Astrocyte (in vitro differentiated cells and primary cell): ENCODE results near the gene MN1. TPM values are rescaled to one million over a fixed set of nuclear protein-coding genes. Genes with fewer than 3 reads are reported as not detected.

Source experiments
- DNase-seq: peaks from one replicate; pipeline ENCODE4 v3.0.0-alpha.2; 2010; ENCODE audit warnings: low read depth
- FAIRE-seq: peaks from 2 replicates; lab custom pipeline; 2011; peaks lifted over from hg19 to GRCh38; lab: Jason Lieb, UNC
- H2AFZ ChIP-seq: 2 replicates; pipeline ENCODE4 v1.6.0; 2012; ENCODE audit warnings: low read depth, low read length, inconsistent platforms
- H3K27ac ChIP-seq: 2 replicates; pipeline ENCODE4 v1.5.1; 2011; ENCODE audit warnings: low read depth, low read length, inconsistent platforms
- H3K27me3 ChIP-seq: 2 replicates; pipeline ENCODE4 v1.6.0; 2011; ENCODE audit warnings: low read length, inconsistent platforms; ENCODE audit not compliant: insufficient read depth
- H3K36me3 ChIP-seq: 2 replicates; pipeline ENCODE4 v1.5.1; 2011; ENCODE audit warnings: low read length, inconsistent platforms; ENCODE audit not compliant: insufficient read depth
- H3K4me1 ChIP-seq: 2 replicates; pipeline ENCODE4 v1.5.1; 2011; ENCODE audit warnings: low read length, inconsistent platforms; ENCODE audit not compliant: insufficient read depth
- H3K4me2 ChIP-seq: 2 replicates; pipeline ENCODE4 v1.6.0; 2012; ENCODE audit warnings: low read length, inconsistent platforms
- H3K4me3 ChIP-seq: 2 replicates; pipeline ENCODE4 v1.5.1; 2011; ENCODE audit warnings: low read depth, mild to moderate bottlenecking, low read length, inconsistent platforms; ENCODE audit not compliant: insufficient read depth
- H3K79me2 ChIP-seq: 2 replicates; pipeline ENCODE4 v1.6.0; 2012; ENCODE audit warnings: mild to moderate bottlenecking, low read length, inconsistent platforms; ENCODE audit not compliant: insufficient read depth
- H3K9ac ChIP-seq: 2 replicates; pipeline ENCODE4 v1.6.0; 2012; ENCODE audit warnings: mild to moderate bottlenecking, low read length, inconsistent platforms
- H3K9me3 ChIP-seq: 2 replicates; pipeline ENCODE4 v1.5.1; 2012; ENCODE audit warnings: low read depth, mild to moderate bottlenecking, low read length, inconsistent platforms; ENCODE audit not compliant: insufficient read depth
- H4K20me1 ChIP-seq: 2 replicates; pipeline ENCODE4 v1.6.0; 2012; ENCODE audit warnings: low read length, inconsistent platforms; ENCODE audit not compliant: insufficient read depth
- H3K27ac Mint-ChIP-seq: one replicate; pipeline ENCODE4 v1.8.0; 2021; ENCODE audit warnings: mild to moderate bottlenecking, mixed read lengths; ENCODE audit not compliant: unreplicated experiment
- H3K27me3 Mint-ChIP-seq: one replicate; pipeline ENCODE4 v1.8.0; 2021; ENCODE audit warnings: low read depth, mixed read lengths; ENCODE audit not compliant: unreplicated experiment
- H3K36me3 Mint-ChIP-seq: one replicate; pipeline ENCODE4 v1.8.0; 2021; ENCODE audit warnings: low read depth, mixed read lengths; ENCODE audit not compliant: unreplicated experiment
- H3K4me1 Mint-ChIP-seq: one replicate; pipeline ENCODE4 v1.8.0; 2021; ENCODE audit warnings: low read depth, mixed read lengths; ENCODE audit not compliant: unreplicated experiment
- H3K4me3 Mint-ChIP-seq: one replicate; pipeline ENCODE4 v1.8.0; 2021; ENCODE audit warnings: mild to moderate bottlenecking, moderate library complexity, mixed read lengths; ENCODE audit not compliant: unreplicated experiment
- H3K9me3 Mint-ChIP-seq: one replicate; pipeline ENCODE4 v1.8.0; 2021; ENCODE audit warnings: mild to moderate bottlenecking, mixed read lengths; ENCODE audit not compliant: unreplicated experiment
- EZH2 ChIP-seq: IDR thresholded peaks from 2 replicates; pipeline ENCODE4 v1.6.1; 2012; ENCODE audit warnings: mild to moderate bottlenecking, low read length, inconsistent platforms; ENCODE audit not compliant: insufficient read depth
- total RNA-seq: library from RNA; stranded (reverse); gene quantifications from 2 replicates; pipeline ENCODE4 v1.2.1, GENCODE V29; 2021
- TF ChIP-seq, protein P1 (sequence below): IDR thresholded peaks from 2 replicates; pipeline ENCODE4 v1.5.1; 2011; ENCODE audit warnings: low read depth, mild to moderate bottlenecking, inconsistent platforms, low read length, moderate library complexity; ENCODE audit not compliant: insufficient read depth

The MN1 gene
- total RNA-seq, 1 donor from 2014 or later: 98.6 TPM

DNA sequence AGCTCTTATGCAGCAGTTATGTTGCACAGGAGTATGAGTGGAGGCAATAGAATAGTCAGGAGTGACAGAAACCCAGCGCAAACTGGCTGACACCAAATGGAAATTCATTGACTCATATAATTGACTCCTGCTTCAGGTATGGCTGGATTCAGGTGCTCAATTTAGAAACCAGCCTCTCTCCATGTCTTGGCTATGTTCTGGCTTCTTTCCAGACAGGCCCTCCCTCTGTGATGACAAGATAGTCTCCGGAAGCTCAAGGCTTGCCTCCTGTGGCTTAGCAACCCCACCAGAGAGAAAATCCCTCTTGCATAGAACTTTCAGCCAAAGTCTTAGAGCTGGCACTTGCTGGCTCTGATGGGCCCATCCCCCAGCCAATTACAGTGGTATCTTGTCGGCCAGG is 28.1 kb upstream of the MN1 start:
- H3K4me1 ChIP-seq: no peaks in the 10 kb centered on the region
- Mint-ChIP-seq H3K4me1 (peaks cover 11% of the 10 kb centered on the region), H3K27ac (no peak overlapping the region), H3K9me3 (no peaks in the 10 kb centered on the region), H3K4me3 (no peak overlapping the region), H3K27me3 (peaks cover 2% of the 10 kb centered on the region), H3K36me3 (peaks cover 8% of the 10 kb centered on the region)
- no peak overlapping the region for H3K4me3 ChIP-seq
- FAIRE-seq (no peak), DNase-seq (no peak)
- H3K27me3 ChIP-seq: no peaks in the 10 kb centered on the region
- H3K79me2 ChIP-seq: no peaks in the 10 kb centered on the region
- H3K4me2 ChIP-seq: no peak overlapping the region
- TF ChIP-seq, protein P1, sequence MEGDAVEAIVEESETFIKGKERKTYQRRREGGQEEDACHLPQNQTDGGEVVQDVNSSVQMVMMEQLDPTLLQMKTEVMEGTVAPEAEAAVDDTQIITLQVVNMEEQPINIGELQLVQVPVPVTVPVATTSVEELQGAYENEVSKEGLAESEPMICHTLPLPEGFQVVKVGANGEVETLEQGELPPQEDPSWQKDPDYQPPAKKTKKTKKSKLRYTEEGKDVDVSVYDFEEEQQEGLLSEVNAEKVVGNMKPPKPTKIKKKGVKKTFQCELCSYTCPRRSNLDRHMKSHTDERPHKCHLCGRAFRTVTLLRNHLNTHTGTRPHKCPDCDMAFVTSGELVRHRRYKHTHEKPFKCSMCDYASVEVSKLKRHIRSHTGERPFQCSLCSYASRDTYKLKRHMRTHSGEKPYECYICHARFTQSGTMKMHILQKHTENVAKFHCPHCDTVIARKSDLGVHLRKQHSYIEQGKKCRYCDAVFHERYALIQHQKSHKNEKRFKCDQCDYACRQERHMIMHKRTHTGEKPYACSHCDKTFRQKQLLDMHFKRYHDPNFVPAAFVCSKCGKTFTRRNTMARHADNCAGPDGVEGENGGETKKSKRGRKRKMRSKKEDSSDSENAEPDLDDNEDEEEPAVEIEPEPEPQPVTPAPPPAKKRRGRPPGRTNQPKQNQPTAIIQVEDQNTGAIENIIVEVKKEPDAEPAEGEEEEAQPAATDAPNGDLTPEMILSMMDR: no peak
- TF ChIP-seq EZH2: no peak
- H2AFZ ChIP-seq: no peak overlapping the region
- H3K9me3 ChIP-seq: no peaks in the 10 kb centered on the region
- no peak overlapping the region for H3K27ac ChIP-seq
- H4K20me1 ChIP-seq: no peaks in the 10 kb centered on the region
- H3K9ac ChIP-seq: no peak overlapping the region
- H3K36me3 ChIP-seq: no peaks in the 10 kb centered on the region

DNA sequence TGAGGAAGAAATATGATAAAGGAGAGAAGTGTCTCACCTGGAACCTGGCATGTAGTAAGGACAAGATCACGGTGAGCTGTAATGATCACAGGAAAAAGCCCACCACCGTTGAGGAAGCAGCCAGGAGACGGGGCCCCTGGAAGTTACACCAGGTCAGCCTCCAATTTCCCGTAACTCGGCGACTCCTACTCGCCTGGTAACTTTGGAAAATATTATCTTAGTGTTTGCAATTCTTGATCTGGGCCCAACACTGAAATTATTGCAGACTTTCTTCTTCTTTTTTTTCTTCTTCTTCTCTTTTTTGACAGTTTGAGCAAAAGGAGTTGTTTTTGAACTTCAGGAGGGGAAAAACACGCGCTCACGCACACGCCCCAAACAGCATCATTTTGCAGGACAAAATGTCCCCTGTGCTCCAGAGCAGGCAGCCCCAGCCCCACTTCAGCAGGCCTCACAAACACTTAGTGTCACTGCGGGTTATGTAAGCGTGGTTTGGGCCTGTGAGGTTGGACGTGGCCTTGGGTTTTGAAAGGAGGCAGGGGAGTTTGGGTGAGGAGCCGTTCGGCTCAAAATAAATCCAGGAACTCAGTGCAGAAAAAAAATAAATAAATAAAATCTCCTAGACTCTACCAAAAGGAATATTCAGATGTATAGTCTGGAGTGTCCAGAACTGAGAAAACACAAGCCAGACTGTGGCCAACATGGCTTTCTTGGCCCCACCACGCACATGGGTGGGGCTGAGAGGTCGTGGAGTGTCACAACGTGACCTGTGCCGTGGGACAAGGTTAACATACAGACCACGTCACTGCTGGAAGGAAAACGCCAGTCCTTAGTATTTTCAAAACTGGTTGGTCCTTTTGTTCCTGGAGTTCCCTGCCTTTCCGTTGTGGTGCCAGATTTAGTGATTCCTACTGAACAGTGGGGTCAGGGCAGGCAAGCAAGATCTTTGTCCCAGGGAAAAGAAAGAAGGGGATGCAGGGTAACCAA is 26.3 kb upstream of the MN1 start:
- DNase-seq: no peak

More for the DNA sequence above, 26.3 kb upstream of the MN1 start:
- no peaks in the 10 kb centered on the region for H3K4me1 ChIP-seq
- H3K36me3 ChIP-seq: no peaks in the 10 kb centered on the region
- H3K79me2 ChIP-seq: no peaks in the 10 kb centered on the region
- TF ChIP-seq, protein P1: no peak
- TF ChIP-seq EZH2: no peak
- H3K9me3 ChIP-seq: no peaks in the 10 kb centered on the region
- Mint-ChIP-seq H3K4me1 (peaks cover 11% of the 10 kb centered on the region), H3K27me3 (peaks cover 2% of the 10 kb centered on the region), H3K9me3 (peaks cover 2% of the 10 kb centered on the region), H3K36me3 (peaks cover 5% of the 10 kb centered on the region), H3K4me3 (no peak overlapping the region), H3K27ac (no peak overlapping the region)
- no peak overlapping the region for H3K9ac ChIP-seq
- no peak for FAIRE-seq
- H3K27me3 ChIP-seq: no peaks in the 10 kb centered on the region
- H3K4me2 ChIP-seq: no peak overlapping the region
- no peaks in the 10 kb centered on the region for H4K20me1 ChIP-seq
- no peak overlapping the region for H3K27ac ChIP-seq
- no peak overlapping the region for H2AFZ ChIP-seq
- H3K4me3 ChIP-seq: no peak overlapping the region
